Germinal center (tissue), 1 donor: Measurements from ENCODE around the gene TMEM87B.
A peak's percentile ranks its signal among the peaks of the same experiment; 100 is the strongest.
"Not testable (repeated sequence)": the region's sequence is repeated elsewhere in the genome, so short reads cannot be mapped to it uniquely, and the experiment has no call there.

Source experiments
- DNase-seq: peaks from one replicate; pipeline ENCODE4 v3.0.0; 2012; ENCODE audit warnings: mixed read lengths, low spot score

TMEM87B gene

DNA sequence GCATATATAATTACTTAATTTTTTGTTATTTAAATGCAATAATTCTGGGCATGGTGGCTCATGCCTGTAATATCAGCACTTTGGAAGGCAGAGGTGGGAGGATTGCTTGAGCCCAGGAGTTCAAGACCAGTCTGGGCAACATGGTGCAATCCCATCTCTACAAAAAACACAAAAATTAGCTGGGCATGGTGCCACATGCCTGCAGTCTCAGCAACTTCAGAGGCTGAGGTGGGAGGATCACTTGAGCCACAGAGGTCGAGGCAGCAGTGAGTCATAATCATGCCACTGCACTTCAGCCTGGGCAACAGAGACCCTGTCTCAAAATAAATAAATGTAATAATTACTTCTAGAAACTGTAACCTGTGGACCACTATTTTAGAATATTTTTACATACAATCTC, 21.5 kb upstream of the TMEM87B start:
- no peak for DNase-seq

- DNase-seq, result no peak
Measured at GRCh38 chr2:112034924-112035323, 20.1 kb upstream of the TMEM87B start.

GRCh38 chr2:112035786-112036185, 19.3 kb upstream of the TMEM87B start:
- DNase-seq, result no peak

DNA sequence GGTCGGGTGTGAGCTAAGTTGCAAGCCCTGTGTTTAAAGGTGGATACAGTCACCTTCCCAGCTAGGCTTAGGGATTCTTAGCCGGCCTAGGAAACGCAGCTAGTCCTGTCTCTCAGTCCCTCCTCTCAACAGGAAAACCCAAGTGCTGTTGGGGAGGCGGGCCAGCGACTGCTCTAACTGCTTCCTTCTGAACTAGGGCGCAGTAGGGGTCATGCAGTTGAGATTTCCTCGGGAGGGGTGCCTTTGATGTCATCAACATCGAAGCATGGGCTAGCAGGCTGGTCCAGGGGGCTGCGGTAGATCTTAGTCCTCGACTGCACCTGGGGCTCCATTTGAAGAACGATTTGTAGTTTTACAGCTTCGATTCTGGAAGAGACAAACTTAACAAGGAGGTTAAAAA, 15.5 kb upstream of the TMEM87B start:
- not testable (repeated sequence) for DNase-seq

- DNase-seq, result not testable (repeated sequence)
Measured at GRCh38 chr2:112040066-112040465, 15.0 kb upstream of the TMEM87B start.

- not testable (repeated sequence) for DNase-seq
Measured at GRCh38 chr2:112041460-112041859, 13.6 kb upstream of the TMEM87B start.

DNA sequence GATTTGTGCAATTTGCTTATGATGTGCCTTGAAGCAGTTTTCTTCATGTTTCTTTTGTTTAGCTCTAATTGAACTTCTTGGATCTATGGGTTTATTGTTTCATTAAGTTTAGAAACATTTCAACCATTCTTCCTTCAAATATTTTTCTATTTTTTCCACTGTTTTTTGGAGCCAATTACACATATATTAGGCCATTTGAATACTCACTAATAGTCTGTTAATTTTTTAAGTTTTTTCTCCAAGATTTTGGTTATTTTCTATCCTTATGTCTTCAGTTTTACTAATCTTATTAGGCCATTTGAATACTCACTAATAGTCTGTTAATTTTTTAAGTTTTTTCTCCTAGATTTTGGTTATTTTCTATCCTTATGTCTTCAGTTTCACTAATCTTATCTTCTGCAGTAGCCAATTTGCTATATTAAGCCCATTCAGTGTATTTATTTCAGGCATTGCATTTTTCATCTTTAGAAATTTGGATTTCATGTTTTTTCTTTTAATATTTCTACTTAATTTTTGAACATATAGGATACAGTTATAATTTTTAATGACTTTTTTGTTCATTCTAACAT, 9.5 kb upstream of the TMEM87B start:
- no peak for DNase-seq

DNA sequence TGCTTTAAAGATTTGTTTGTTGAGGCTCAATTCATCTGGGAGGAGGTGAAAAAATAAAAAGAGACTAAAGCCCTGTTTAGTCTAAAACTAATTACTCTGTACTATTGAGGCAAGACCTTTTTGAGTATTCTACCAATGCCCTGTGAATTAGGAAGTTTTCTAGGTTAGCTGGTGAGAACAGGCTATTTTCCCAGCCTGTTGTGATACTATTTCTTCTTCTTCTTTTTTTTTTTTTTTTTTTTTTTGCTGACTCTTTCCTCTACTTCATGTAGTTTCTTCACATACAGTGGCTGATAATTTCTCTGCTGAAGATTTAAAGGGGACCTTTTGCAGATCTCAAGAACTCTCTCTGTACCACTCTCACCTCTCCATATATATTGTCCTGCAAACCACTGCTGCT, 8.8 kb upstream of the TMEM87B start:
- no peak for DNase-seq

GRCh38 chr2:112047537-112048235, 7.4 kb upstream of the TMEM87B start:
- no peak for DNase-seq

DNA sequence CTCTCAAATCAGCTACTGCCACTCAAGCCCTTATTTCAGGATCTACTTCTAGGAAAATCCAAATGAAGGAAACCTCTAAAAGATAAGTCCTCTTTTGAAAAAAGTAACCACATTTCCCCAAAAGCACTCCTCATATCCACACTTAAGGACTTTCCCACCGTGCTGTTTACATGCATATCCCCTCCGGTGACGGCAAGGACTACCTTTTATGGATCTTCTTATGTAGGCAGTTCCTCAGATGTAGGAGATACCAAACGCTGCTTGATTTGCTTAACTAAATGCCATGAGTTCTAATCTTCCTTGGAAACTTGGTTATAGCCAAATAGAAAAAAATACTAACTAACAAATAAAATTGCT, 6.9 kb upstream of the TMEM87B start:
- no peak for DNase-seq

DNA sequence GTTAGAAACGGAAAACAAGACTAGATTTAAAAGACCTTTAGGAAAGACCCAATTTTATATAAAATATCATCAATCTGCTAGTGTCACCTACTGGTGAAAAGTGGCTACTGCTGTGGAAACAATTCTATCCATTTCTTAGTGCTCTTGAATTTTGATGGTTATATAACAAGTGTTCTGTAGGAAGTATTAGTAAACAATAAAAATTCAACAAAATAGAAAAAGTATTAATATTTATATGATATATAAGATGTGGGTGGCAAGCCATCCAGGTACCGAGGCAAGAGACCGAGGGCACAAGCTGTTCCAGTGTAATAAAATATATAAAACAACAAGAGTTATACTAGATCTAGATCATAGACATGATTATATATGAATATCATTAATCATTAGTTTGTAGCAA, 6.2 kb upstream of the TMEM87B start:
- DNase-seq, result peak; percentile 45

DNA sequence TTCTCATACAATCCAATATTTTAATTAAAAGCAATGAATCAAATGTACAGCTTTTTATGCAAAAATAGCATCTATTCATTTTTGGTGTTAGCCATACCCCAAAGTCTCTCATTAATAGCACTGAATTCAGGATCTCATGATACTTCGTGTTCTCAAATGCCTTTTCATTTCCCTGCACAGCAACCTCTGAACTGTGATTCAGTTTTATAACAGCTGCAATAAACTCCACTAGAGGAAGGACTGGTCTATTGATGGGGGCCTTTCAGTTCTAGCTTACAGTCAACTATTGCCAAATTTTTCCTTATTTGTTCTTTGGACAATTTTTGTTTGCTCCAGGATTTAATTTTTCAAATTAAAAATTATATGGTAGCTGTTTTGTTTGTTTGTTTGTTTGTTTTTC, 4.8 kb upstream of the TMEM87B start:
- no peak for DNase-seq

DNA sequence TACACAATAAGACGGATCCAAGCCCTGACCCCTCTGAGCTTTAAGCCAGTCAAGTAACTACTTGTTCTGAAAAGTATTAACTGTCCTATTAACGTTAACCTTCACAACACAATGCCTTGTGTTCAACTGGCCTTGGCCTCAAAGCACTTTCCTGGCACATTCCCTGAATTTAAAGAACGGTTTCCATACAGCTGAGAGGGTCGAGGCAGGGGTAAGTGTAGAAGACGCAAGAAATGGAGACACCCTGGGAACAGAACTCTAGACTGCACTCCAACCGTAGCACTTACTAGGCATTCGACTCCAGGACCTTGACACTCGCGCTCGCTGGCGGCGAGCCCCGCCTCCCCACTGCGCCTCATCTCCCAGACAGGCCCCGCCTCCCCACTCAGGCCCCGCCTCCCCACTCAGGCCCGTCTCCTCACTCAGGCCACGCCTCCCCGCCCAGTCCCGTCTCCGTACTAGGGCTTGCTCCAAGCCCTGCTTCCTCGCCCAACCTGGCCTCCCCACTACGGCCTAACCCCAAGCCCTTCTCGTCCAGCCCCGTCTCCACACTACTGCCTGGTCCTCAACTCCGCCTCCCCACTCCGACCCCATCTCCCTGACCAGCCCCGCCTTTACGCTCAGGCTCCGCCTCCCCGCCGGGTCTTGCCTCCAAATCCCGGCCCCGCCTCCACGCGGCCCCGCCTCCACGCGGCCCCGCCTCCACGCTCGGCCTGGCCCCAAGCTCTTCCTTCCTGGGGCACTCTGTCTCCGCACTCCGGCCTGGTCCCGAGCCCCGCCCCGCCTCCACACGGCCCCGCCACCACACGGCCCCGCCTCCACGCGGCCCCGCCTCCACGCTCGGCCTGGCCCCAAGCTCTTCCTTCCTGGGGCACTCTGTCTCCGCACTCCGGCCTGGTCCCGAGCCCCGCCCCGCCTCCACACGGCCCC, 887 bp upstream of the TMEM87B start:
- DNase-seq, result peak; percentile 93

- DNase-seq, result peak; percentile 38
Measured at GRCh38 chr2:112055730-112056625, 909 bp downstream of the TMEM87B start.

GRCh38 chr2:112056626-112056987, 1.5 kb downstream of the TMEM87B start:
- DNase-seq, result no peak

GRCh38 chr2:112059671-112060070, 4.6 kb downstream of the TMEM87B start:
- DNase-seq, result no peak

GRCh38 chr2:112061299-112061698, 6.2 kb downstream of the TMEM87B start:
- DNase-seq, result no peak

DNA sequence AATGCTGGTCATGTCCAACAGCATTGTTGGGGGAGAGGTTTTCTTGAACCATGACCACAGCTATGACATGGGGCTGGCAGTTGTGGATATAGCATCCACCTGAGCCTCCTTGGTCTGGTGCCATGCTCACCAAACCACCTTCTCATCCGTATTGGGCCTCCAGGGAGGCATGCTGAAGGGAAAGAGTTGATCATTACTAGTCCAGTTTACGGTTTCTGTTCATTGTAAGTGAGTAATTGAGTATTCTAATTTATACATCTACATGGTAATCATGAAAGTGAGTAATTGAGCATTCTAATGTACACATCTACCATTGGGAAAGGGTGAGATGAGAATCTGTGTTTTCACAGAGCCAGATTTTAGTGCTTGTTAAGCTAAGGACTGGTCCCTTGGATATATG, 6.8 kb downstream of the TMEM87B start:
- DNase-seq, result no peak

- DNase-seq, result no peak
Measured at GRCh38 chr2:112062894-112063293, 7.8 kb downstream of the TMEM87B start.

DNA sequence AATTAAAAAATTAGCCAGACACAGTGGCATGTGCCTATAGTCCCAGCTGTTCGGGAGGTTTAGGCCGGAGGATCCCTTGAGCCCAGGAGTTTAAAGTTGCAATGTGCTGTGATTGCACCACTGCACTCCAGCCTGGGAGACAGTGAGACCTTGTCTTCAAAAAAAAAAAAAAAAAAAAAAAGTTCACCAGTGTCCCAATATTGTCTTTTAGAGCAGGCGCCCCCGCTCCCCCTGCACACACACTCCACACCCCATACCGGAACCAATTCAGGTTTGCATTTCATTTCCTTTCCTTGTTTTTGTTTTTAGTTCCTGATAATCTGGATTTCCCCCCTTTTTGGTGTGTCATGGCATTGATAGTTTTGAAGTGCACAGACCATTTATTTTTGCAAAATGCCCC, 10.4 kb downstream of the TMEM87B start:
- DNase-seq, result no peak

DNA sequence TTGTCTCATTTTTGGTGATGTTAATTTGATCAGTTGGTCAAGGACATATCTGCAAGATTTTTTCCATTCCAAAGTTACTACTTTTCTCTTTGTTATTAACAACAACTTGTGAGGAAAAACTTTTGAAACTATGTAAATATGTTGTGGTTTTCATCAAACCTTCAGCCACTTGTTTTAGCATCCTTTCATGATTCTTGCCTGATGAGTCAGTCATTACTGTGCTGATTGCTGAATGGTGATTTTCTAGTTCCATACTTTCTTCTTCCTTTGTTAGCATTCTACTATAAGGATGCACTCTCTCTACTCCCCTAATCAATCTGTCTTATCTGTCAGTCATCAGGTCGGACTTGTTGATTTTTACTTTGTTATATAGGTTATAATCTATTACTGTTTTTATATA, 10.9 kb downstream of the TMEM87B start:
- no peak for DNase-seq

DNA sequence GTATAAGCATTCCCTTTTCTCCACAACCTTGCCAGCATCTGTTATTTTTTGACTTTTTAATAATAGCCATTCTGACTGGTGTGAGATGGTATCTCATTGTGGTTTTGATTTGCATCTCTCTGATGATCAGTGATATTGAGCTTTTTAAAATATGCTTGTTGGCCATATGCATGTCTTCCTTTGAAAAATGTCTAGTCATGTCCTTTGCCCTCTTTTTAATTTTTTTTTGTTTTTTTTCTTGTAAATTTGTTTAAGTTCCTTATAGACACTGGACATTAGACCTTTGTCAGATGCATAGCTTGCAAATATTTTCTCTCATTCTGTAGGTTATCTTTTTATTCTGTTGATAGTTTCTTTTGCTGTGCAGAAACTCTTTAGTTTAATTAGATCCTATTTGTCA, 14.7 kb downstream of the TMEM87B start:
- not testable (repeated sequence) for DNase-seq
